ENCODE results near the gene CNTNAP4.

The CNTNAP4 gene

DNA sequence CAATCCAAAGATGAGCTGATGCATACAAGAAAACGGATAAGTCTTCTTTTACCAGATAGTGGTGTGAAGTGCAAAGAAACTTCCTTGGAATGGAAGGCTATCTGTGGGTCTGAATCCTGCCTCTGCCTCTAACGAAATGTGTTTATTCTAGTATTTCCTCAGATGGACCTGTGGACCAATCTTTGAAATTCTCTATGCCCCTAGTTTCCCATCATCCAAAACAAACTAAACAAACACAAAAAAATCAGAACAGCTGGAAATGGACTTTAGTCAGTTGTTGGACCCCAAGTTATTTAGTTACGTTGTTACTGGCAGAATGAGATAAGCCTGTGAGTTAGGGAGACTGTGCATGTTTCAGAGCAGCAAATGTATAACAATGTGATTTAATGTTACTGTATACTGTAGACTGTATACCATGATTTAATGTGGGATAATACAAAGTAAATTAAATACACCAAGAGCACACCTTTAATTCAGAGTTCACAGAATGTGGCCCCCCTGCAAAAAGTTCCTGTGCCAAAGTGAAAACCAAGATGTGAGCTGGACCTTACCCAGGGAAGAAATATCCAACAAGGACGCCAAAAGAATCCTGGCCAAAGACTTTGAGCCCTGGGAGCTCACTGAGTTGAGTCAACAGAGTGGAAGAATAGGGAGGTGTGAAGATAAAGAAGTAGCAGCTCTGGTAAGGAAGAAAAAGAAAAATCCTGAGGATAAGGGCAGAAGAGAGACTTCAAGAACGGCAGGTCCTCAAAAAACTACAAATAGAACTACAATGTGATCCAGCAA lies 255.2 kb downstream of the CNTNAP4 start:
- Mint-ChIP-seq H3K4me1 (no peaks in the 10 kb centered on the region), H3K9me3 (no peaks in the 10 kb centered on the region), H3K27me3 (ENCODE audit: low read depth) (no peaks in the 10 kb centered on the region), H3K4me3 (no peak overlapping the region), H3K36me3 (ENCODE audit: low read depth) (no peaks in the 10 kb centered on the region), H3K27ac (peak overlapping the region in 2 of 3 experiments; percentile 36 to 38)
- TF ChIP-seq, protein P1, sequence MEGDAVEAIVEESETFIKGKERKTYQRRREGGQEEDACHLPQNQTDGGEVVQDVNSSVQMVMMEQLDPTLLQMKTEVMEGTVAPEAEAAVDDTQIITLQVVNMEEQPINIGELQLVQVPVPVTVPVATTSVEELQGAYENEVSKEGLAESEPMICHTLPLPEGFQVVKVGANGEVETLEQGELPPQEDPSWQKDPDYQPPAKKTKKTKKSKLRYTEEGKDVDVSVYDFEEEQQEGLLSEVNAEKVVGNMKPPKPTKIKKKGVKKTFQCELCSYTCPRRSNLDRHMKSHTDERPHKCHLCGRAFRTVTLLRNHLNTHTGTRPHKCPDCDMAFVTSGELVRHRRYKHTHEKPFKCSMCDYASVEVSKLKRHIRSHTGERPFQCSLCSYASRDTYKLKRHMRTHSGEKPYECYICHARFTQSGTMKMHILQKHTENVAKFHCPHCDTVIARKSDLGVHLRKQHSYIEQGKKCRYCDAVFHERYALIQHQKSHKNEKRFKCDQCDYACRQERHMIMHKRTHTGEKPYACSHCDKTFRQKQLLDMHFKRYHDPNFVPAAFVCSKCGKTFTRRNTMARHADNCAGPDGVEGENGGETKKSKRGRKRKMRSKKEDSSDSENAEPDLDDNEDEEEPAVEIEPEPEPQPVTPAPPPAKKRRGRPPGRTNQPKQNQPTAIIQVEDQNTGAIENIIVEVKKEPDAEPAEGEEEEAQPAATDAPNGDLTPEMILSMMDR (IDR thresholded peaks at IDR 0.05; ENCODE audit: unreplicated experiment in 3 of 3): no peak

GRCh38 chr16:76539609-76540008 lies 262.4 kb downstream of the CNTNAP4 start:
- TF ChIP-seq, protein P1 (IDR thresholded peaks at IDR 0.05; ENCODE audit: unreplicated experiment in 3 of 3): no peak
- H3K27me3 Mint-ChIP-seq (ENCODE audit: low read depth): no peaks in the 10 kb centered on the region
- peaks cover 6% of the 10 kb centered on the region for H3K4me1 Mint-ChIP-seq
- H3K9me3 Mint-ChIP-seq: no peaks in the 10 kb centered on the region
- H3K4me3 Mint-ChIP-seq: no peak overlapping the region
- H3K36me3 Mint-ChIP-seq (ENCODE audit: low read depth): no peaks in the 10 kb centered on the region
- peak overlapping the region in 2 of 3 experiments; percentile 25 to 55 for H3K27ac Mint-ChIP-seq

GRCh38 chr16:76541070-76541469 lies 263.9 kb downstream of the CNTNAP4 start:
- TF ChIP-seq, protein P1 (IDR thresholded peaks at IDR 0.05; ENCODE audit: unreplicated experiment in 3 of 3): no peak
- no peak overlapping the region for H3K27ac Mint-ChIP-seq

DNA sequence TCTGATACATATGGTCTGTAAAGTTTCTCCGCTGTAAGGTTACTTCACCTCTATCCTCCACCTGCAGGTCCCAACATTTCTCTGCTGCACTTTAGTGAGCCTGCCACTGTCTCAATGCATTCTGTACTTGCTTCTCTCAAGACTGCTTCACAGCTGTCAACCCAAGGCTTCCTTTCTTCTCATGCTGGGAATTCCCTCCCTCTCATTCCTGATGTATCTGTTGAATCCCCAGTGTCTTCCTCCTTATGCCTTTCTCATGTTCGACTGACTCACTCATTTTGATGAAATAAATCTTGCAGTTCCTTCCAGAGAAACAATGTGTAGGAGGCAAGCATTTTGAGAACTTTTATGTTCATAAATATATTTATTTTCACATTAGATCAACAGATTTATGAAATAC lies 288.3 kb downstream of the CNTNAP4 start:
- Mint-ChIP-seq H3K27me3 (ENCODE audit: low read depth) (no peaks in the 10 kb centered on the region), H3K4me3 (no peak overlapping the region), H3K9me3 (no peaks in the 10 kb centered on the region), H3K4me1 (peaks cover 4% of the 10 kb centered on the region), H3K36me3 (ENCODE audit: low read depth) (no peaks in the 10 kb centered on the region), H3K27ac (no peak overlapping the region)
- TF ChIP-seq, protein P1 (IDR thresholded peaks at IDR 0.05; ENCODE audit: unreplicated experiment in 3 of 3): no peak

More at GRCh38 chr16:76541070-76541469, 263.9 kb downstream of the CNTNAP4 start:
- no peaks in the 10 kb centered on the region for H3K27me3 Mint-ChIP-seq (ENCODE audit: low read depth)
- no peaks in the 10 kb centered on the region for H3K9me3 Mint-ChIP-seq
- H3K4me1 Mint-ChIP-seq: peaks cover 6% of the 10 kb centered on the region
- H3K36me3 Mint-ChIP-seq (ENCODE audit: low read depth): no peaks in the 10 kb centered on the region
- no peak overlapping the region for H3K4me3 Mint-ChIP-seq

DNA sequence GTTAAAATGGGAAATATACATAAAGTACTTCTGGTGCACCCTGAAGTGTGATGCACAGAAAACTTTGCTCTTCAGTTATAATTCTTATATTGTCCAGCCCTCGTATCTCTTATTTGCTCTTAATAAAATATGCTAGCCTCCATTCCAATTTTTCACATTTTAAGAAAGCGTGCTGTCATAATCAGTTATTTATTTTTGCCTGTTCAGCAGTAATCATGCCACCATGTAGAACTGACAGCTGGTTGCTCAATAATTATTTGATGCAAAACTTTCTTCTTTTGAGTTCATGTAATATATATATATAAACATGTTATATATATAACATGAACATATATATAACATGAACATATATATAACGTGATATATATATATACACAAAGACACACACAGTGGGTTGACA lies 294.6 kb downstream of the CNTNAP4 start:
- Mint-ChIP-seq H3K27ac (no peak overlapping the region), H3K27me3 (ENCODE audit: low read depth) (peaks cover 5% of the 10 kb centered on the region), H3K4me1 (no peaks in the 10 kb centered on the region), H3K36me3 (ENCODE audit: low read depth) (no peaks in the 10 kb centered on the region), H3K4me3 (no peak overlapping the region), H3K9me3 (peaks cover 2% of the 10 kb centered on the region)
- TF ChIP-seq, protein P1 (IDR thresholded peaks at IDR 0.05; ENCODE audit: unreplicated experiment in 3 of 3): no peak

GRCh38 chr16:76573281-76573680 lies 296.1 kb downstream of the CNTNAP4 start:
- Mint-ChIP-seq H3K27ac (no peak overlapping the region), H3K36me3 (ENCODE audit: low read depth) (no peaks in the 10 kb centered on the region), H3K4me3 (no peak overlapping the region), H3K27me3 (ENCODE audit: low read depth) (peaks cover 5% of the 10 kb centered on the region), H3K9me3 (peaks cover 2% of the 10 kb centered on the region), H3K4me1 (no peaks in the 10 kb centered on the region)
- TF ChIP-seq, protein P1 (IDR thresholded peaks at IDR 0.05; ENCODE audit: unreplicated experiment in 3 of 3): no peak

Measured in nephron (organoid).